GM21367 (cell line): ENCODE measurements around the gene DGKD.
A peak's percentile ranks its signal among the peaks of the same experiment; 100 is the strongest.

ENCODE experiments used
- ATAC-seq: cut with Tn5 transposase; IDR thresholded peaks from one replicate; pipeline ENCODE4 v1.9.1; 2021; ENCODE audit not compliant: unreplicated experiment

Gene DGKD

GRCh38 chr2:233411162-233411561, 56.9 kb downstream of the DGKD start:
- ATAC-seq, result no peak

GRCh38 chr2:233412405-233412804, 58.1 kb downstream of the DGKD start:
- ATAC-seq, result no peak

- no peak for ATAC-seq
These were observed 58.8 kb downstream of the DGKD start for GRCh38 chr2:233413046-233413445.

GRCh38 chr2:233413559-233414272, 59.4 kb downstream of the DGKD start:
- ATAC-seq, result no peak

- no peak for ATAC-seq
These were observed 60.0 kb downstream of the DGKD start for GRCh38 chr2:233414273-233414654.

DNA sequence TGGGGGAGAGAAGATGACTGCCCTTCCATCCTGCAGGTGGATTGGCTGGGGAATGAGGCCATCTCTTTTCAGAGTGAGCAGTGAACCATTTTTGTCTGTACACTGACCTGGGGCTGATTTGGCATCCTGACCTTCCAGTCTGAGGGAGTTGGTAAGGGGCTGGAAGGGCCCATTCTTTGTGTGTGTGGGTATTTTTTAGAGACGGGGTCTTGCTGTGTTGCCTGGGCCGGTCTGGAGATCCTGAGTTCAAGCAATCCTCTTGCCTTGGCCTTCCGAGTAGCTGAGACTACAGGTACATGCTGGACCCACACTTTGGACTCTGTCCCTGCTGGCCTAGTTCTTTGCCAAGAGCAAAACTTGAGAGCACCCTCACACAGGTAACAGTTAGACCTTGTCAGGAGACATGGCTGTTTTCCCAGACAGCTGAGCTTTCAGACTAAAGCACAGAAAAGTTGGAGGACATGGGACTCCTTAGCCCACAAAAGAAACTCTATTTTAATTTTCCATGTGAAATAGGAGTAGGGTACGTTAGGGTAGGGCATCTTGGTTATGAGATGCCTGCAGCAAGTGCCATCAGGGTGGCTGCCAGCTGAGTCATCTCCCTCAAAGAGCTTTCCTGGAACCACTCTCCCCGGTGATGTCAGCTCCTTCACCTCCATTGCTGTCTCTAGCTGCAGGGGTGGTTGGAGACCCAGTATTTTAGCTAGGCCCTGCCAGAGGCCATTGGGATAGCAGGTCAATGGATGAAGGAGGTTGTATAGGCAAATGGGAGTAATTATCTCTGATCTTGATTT, 60.7 kb downstream of the DGKD start:
- ATAC-seq, result no peak

DNA sequence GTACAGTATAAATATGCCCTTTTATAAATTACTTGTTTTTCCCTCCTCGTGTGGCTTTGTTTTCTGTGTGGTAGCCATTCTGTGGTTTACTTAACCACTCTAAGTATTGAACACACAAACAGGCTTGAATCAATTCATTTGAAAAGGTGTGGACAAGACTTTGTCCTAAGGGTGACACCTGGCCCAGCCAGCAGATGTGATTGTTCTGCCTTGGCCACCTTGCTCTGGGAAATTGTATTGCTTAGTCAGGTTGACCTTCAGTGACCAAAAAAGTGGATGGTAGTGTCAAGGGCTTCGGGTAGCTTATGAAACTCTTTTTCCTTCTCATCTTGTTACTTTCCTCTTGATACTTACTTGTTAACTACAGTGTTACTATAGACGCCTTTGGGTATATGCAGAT, 61.9 kb downstream of the DGKD start:
- ATAC-seq, result no peak

GRCh38 chr2:233416706-233417105, 62.4 kb downstream of the DGKD start:
- ATAC-seq, result no peak

DNA sequence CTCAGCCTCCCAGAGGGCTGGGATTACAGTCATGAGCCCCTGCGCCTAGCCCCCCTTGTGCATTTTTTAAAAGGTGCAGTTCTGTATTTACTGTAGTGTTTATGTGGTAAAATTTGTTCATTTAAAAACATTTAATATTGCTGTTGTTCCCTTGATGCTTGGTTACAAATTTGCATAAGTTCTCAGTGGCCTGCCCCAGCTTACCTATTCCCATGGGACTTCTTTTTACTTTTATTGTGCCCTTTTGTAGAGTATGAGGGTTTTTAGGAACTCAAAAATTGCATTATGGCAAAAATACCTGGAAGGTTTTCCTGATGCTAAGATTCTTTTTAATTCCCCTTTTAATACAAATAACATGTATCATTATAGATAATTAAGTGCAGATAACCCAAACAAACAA, 63.0 kb downstream of the DGKD start:
- ATAC-seq, result no peak

DNA sequence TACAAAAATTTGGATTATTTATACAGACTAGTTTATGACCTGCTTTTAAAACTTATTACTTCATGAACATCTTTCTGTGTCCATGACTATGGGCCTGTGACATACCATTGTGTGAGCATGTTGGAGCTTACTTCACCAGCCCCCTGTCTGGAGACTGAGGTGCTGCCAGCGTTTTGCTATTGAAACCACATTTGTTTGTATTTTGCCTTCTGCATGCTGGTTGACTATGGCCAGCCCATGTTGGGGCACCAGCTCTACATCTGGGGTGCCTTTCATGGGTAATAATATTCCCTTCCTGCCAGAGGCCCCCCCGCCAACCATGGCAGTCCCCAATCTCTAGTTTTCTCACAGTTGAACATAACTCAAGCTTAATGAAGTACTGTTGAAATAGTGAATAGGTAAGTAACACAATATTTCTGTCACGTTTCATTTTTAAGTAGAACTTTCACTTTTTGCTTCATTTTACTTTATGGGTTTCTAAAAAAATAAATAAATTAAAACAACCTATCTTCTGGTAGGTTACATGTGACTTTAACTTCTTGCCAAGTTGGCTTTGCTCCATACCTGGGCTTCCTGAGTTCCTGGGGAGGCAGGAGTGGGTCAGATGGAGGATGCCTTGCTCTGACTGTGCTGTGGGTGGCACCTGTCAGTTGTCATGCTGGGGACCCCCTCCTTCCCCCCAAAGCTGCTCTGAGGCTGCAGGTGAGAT, 63.9 kb downstream of the DGKD start:
- no peak for ATAC-seq

DNA sequence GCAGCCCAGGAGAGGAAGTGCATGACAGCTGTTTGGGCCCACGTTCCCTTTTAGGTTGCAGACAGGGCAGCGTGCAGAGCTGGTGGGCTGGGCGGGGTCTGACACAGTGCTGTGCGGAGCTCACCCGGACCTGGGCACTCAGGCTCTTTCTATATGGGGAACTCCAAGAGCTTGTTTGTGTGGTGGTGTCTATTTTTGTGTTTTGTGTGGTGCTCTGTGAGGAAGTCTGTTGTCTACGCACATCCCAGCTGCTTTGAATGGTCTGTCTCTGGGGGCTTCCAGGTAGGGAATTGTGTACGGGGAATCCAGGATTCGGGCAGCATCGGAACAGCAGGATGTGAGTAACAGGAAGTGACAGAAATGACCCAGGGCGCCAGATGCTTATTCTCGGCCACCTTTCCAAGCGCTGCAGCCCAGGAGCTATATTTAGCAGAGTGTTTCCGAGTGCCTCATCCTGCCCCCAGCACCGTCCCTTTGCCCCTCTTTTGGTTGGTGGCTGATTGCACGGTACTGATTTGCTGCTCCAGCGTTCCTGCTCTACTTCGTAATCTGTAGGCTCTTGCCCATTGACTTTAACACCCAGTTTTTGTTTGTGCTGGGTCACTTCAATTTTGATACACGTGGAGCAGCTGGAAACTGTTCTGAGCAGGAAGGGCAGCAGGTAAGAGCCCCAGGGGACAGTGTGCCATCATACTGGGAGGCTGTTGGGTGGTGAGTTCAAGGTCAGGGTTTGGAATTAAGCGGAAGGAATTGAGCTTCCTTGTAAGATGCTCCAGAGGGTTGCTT, 64.7 kb downstream of the DGKD start:
- ATAC-seq, result peak; percentile 41

DNA sequence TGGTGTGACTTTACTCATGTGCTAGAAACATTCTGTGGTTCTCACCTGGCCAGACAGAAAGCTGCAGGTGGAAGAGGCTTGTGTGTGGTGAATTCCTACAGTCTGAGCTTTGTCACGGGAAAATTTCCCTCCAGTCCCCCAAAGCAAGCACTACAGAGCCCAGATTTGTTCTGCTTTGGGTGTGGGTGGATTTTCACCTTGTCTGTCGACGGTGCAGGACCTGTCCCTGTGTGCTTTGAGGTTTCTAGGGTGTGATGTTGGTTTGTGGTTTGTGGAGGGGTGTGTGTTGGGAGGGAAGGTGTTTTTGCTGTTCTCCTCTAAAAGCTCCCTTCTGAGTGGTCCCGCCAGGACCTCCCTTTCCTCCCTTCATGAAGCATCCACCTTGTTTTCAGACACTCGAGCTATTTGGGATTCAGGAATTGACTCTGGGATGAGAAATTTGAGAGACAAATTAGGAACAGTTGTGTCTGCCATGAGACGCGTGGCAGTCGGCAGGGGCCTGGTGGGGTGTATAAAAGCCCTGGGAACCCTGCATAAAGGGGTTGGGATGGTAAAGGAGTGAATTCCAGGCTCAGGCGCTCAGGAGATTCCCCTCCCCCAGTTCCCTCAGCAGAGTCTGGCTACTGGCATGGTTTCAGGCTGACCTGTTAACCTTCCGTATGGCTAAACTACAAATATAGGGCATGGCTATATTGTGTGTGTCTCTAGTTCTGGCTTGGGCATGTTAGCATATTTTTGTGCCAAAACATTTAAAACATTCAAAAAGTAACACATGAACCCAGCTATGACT, 65.5 kb downstream of the DGKD start:
- no peak for ATAC-seq

- no peak for ATAC-seq
These were observed 67.0 kb downstream of the DGKD start for GRCh38 chr2:233421091-233421816.

DNA sequence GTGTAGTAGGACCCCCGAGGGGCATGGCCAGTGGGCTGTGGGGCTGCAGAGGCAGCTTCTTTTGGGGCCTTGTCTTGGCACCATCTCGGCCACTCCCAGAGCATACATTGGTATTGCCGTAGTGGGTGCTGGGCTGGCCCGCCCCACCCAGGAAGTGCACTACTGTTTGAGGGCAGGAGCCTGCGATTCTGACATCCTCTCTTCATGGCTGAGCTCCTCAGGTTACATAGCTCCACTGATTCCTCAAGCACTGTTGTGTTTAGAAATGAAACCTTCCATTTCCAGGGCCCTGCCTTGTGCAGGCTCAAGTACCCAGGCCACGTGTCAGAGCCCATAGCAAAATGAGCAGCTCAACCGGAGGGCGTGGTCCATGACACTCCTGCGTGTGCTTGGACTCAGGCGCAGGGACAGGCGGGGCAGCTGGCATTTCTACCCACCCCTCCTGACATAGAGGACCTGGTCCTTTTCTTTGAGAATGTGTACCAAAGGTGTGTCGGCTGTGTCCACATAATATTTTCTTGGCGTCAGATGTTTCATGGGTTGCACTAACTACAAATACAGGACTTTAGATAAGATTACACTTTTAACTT, 67.9 kb downstream of the DGKD start:
- ATAC-seq, result peak; percentile 50

DNA sequence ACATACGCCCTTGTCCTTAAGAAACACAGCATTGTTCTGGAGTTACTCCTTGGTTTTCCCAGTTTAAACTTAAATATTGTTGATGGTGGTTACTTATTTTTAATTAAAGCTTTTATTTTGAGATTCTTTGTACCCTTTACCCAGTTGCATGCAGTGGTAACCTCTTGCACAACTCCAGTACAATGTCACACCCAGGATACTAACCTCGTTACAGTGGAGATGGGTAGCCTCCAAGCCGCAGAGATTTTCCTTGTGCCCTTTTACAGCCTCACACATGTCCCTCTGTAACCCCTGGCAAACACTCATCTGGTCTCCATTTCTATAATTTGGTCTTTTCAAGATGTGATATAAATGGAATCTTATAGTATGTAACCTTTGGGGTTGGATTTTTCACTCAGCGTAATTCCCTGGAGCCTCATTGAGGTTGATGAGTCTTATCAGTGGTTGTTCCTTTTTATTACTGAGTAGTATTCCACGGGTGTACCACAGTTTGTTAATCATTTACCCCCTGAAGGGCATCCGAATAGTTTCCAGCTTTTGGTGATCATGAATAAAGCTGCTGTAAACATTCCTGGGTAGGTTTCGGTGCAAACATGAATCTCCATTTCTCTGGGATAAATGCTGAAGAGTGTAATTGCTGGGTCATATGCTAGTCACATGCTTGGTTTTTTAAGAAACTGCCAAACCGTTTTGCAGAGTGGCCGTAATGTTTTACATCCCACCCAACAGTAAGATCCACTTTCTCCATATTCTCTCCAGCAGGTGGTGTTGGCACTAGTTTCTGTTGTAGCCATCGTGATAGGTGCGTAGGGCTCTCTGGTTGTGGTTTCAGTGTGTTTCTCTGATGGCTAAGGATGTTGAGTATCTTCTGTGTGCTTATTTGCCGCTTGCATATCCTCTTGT, 68.6 kb downstream of the DGKD start:
- no peak for ATAC-seq

- ATAC-seq, result no peak
These were observed 69.2 kb downstream of the DGKD start for GRCh38 chr2:233423552-233423860.

GRCh38 chr2:233424154-233424951, 70.1 kb downstream of the DGKD start:
- ATAC-seq, result no peak
